Neural crest cell (in vitro differentiated cells): ENCODE measurements around the gene FAT1. TPM values are rescaled to one million over a fixed set of nuclear protein-coding genes. Genes with fewer than 3 reads are reported as not detected.
A peak's percentile ranks its signal among the peaks of the same experiment; 100 is the strongest.
"Not testable (repeated sequence)": the region's sequence is repeated elsewhere in the genome, so short reads cannot be mapped to it uniquely, and the experiment has no call there.

Experiments
- DNase-seq: peaks from one replicate; pipeline ENCODE4 v3.0.0; 2021; ENCODE audit warnings: low read depth, mixed read lengths, low spot score
- H3K27ac Mint-ChIP-seq: one replicate; pipeline ENCODE4 v1.8.0; 2021; ENCODE audit warnings: mild to moderate bottlenecking, mixed read lengths; ENCODE audit not compliant: unreplicated experiment
- H3K27me3 Mint-ChIP-seq: 2 replicates; pipeline ENCODE4 v1.8.0; 2021; ENCODE audit warnings: low read depth, mild to moderate bottlenecking, mixed read lengths
- H3K36me3 Mint-ChIP-seq: 2 replicates; pipeline ENCODE4 v1.8.0; 2021; ENCODE audit warnings: low read depth, mild to moderate bottlenecking, mixed read lengths
- H3K4me1 Mint-ChIP-seq: 2 replicates; pipeline ENCODE4 v1.8.0; 2021; ENCODE audit warnings: mixed read lengths
- H3K4me3 Mint-ChIP-seq: one replicate; pipeline ENCODE4 v1.8.0; 2021; ENCODE audit warnings: mild to moderate bottlenecking, mixed read lengths
- H3K9me3 Mint-ChIP-seq: 2 replicates; pipeline ENCODE4 v1.8.0; 2021; ENCODE audit warnings: mixed read lengths
- total RNA-seq: library from RNA; stranded (reverse); gene quantifications from 2 replicates; pipeline ENCODE4 v1.2.1, GENCODE V29; 2021
- TF ChIP-seq, protein P1 (sequence below): fragments of 200-600 bp; sonication (generic); conservative IDR thresholded peaks from 2 replicates; pipeline ENCODE4 v1.5.0; 2021; ENCODE audit warnings: antibody characterized with exemption, mild to moderate bottlenecking

Gene FAT1
- total RNA-seq, 1 donor from 2014 or later, result 130 TPM

- H3K4me1 Mint-ChIP-seq, result peaks cover 15% of the 10 kb centered on the region
- H3K36me3 Mint-ChIP-seq, result no peaks in the 10 kb centered on the region
- no peak overlapping the region for H3K27ac Mint-ChIP-seq
- peaks cover 4% of the 10 kb centered on the region for H3K9me3 Mint-ChIP-seq
- no peaks in the 10 kb centered on the region for H3K27me3 Mint-ChIP-seq
- TF ChIP-seq, protein P1, sequence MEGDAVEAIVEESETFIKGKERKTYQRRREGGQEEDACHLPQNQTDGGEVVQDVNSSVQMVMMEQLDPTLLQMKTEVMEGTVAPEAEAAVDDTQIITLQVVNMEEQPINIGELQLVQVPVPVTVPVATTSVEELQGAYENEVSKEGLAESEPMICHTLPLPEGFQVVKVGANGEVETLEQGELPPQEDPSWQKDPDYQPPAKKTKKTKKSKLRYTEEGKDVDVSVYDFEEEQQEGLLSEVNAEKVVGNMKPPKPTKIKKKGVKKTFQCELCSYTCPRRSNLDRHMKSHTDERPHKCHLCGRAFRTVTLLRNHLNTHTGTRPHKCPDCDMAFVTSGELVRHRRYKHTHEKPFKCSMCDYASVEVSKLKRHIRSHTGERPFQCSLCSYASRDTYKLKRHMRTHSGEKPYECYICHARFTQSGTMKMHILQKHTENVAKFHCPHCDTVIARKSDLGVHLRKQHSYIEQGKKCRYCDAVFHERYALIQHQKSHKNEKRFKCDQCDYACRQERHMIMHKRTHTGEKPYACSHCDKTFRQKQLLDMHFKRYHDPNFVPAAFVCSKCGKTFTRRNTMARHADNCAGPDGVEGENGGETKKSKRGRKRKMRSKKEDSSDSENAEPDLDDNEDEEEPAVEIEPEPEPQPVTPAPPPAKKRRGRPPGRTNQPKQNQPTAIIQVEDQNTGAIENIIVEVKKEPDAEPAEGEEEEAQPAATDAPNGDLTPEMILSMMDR, result no peak
- H3K4me3 Mint-ChIP-seq, result no peak overlapping the region
- DNase-seq, result no peak
Measured at GRCh38 chr4:186762361-186762760, 38.7 kb upstream of the FAT1 start.

DNA sequence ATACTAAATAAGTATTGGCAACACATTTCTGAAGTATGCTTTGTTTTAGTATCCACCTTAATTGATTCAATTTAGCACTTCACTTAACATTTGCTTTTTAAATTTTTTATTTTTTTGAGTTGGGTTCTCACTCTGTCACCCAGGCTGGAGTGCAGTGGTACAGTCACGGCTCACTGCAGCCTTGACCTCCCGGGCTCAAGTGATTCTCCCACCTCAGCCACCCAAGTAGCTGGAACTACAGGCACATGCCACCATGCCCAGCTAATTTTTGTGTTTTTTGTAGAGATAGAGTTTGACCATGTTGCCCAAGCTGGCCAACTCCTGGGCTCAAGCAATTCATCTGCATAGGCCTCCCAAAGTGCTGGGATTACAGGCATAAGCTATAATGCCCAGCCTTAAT is 38.3 kb upstream of the FAT1 start:
- not testable (repeated sequence) for H3K9me3 Mint-ChIP-seq, DNase-seq, H3K27me3 Mint-ChIP-seq, H3K4me3 Mint-ChIP-seq, H3K27ac Mint-ChIP-seq, H3K36me3 Mint-ChIP-seq
- H3K4me1 Mint-ChIP-seq, result peaks cover 15% of the 10 kb centered on the region

DNA sequence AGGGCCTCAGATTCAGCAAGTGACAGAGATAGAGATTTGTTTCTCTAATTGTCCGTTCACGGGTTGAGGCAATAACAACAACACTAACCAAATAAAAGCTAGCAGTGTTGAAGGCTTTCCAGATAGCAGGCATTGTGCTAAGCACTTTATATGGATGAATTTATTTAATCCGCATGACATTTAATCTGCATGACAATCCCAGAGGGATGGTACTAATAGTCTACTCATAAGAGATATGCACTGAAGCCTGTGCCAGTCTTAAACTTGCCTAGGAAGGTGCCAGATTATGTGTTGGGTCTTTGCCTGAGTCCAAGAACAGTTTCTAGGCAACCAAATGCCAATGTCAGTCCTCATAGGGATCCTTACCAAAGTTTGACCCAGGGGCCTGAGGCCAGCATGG is 37.7 kb upstream of the FAT1 start:
- Mint-ChIP-seq H3K4me1 (peaks cover 15% of the 10 kb centered on the region), H3K27ac (no peak overlapping the region), H3K4me3 (no peak overlapping the region), H3K27me3 (no peaks in the 10 kb centered on the region), H3K36me3 (no peaks in the 10 kb centered on the region), H3K9me3 (peaks cover 8% of the 10 kb centered on the region)
- TF ChIP-seq, protein P1, result no peak
- DNase-seq, result no peak

GRCh38 chr4:186760576-186760975 is 36.9 kb upstream of the FAT1 start:
- H3K27ac Mint-ChIP-seq, result no peak overlapping the region
- H3K36me3 Mint-ChIP-seq, result peaks cover 3% of the 10 kb centered on the region
- no peak for DNase-seq
- peaks cover 8% of the 10 kb centered on the region for H3K9me3 Mint-ChIP-seq
- H3K4me3 Mint-ChIP-seq, result no peak overlapping the region
- peaks cover 14% of the 10 kb centered on the region for H3K4me1 Mint-ChIP-seq
- no peaks in the 10 kb centered on the region for H3K27me3 Mint-ChIP-seq
- TF ChIP-seq, protein P1, result no peak

- no peak for DNase-seq
Measured at GRCh38 chr4:186759990-186760389, 36.3 kb upstream of the FAT1 start.

GRCh38 chr4:186758929-186759682 is 35.5 kb upstream of the FAT1 start:
- H3K27me3 Mint-ChIP-seq, result no peaks in the 10 kb centered on the region
- peaks cover 5% of the 10 kb centered on the region for H3K4me1 Mint-ChIP-seq
- H3K36me3 Mint-ChIP-seq, result peaks cover 3% of the 10 kb centered on the region
- TF ChIP-seq, protein P1, result no peak
- no peak overlapping the region for H3K4me3 Mint-ChIP-seq
- DNase-seq, result no peak
- H3K27ac Mint-ChIP-seq, result peak overlapping the region; percentile 35
- H3K9me3 Mint-ChIP-seq, result peaks cover 8% of the 10 kb centered on the region

More at GRCh38 chr4:186759990-186760389, 36.3 kb upstream of the FAT1 start:
- peaks cover 8% of the 10 kb centered on the region for H3K9me3 Mint-ChIP-seq
- H3K36me3 Mint-ChIP-seq, result peaks cover 3% of the 10 kb centered on the region
- TF ChIP-seq, protein P1, result no peak
- no peak overlapping the region for H3K27ac Mint-ChIP-seq
- no peak overlapping the region for H3K4me3 Mint-ChIP-seq
- no peaks in the 10 kb centered on the region for H3K27me3 Mint-ChIP-seq
- peaks cover 8% of the 10 kb centered on the region for H3K4me1 Mint-ChIP-seq
